Right kidney (tissue), 1 donor: ENCODE measurements around the gene ITGB5.
"Not testable (repeated sequence)": the region's sequence is repeated elsewhere in the genome, so short reads cannot be mapped to it uniquely, and the experiment has no call there.

Experiments
- DNase-seq: peaks from one replicate; pipeline ENCODE4 v3.0.0-alpha.2; 2016

Gene ITGB5

DNA sequence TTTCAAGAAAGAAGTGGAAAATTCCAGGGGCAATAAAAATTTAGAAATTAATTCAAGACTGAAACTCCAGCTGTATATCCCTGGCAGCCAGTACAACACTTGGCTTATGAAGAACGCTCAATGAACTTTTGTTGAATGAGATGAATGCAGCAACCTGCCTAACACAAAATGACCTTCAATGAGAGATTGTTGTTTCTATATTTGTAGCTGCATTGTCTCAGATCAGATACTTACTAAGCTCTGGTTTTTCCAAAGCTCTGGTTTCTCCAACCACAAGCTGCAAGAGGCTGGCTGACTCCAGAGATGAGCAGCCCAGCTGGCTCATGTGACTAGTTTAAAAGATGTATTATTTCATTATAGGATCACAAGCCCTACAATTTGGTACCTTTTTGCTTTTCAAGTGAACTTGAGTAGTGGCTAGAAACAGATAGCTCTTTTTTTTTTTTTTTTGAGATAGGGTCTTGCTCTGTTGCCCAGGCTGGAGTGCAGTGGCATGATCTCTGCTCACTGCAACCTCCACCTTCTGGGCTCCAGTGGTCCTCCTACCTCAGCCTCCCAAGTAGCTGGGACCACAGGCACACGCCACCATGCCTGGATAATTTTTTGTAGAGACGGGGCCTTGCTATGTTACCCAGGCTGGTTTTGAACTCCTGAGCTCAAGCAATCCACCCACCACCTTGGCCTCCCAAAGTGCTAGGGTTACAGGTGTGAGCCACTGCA, 99.5 kb downstream of the ITGB5 start:
- DNase-seq, result no peak

DNA sequence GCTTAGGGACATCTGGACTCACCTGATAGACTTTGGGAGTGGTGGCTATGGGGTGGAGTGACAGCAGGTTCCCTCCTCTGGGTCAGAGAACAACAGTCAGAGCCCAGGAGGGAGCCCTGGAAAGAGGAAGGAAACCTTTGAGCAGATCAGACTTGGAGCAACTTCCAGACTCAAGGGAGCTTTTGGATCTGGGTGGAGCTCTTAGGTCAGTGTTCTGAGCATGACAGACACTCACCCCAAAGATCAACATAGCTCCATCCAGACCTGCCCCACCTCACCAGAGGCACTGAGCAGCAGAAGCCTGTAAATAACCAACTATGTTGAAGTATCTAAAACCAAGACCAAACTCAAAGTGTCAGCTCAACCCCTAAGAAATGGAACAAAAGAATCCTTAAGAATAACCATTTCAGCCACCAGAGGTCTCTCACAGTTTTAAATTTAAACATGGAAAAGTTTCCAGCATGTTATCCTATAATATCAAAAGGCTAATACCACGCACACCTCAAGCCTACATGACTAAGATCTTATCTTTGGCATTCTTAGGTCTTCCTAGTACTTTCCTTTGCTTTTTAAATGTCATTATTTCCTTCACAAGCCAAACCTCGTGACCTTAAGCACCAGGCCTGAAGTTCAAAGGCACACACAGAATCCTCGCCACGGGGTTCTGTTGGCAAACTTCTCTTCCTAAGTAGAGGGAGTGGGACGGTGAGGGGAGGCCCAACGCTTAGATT, 100.5 kb downstream of the ITGB5 start:
- DNase-seq, result no peak

DNA sequence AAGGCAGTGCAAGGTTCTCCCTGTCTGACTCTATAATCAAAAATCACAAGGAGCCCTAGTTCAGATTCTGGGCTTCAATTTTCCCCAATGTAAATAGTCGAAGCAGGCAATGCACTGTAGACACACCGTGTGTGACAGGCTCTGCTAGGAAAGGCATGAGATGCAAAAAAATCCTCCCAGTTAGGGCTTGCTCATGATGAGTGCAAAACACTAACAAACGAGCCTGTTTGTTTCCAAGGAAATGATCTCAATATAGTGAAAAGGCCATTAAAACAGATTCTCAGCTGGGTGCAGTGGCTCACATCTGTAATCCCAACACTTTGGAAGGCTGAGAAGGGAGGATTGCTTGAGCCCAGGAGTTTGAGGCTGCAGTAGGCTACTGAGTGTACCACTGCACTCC, 101.2 kb downstream of the ITGB5 start:
- no peak for DNase-seq

DNA sequence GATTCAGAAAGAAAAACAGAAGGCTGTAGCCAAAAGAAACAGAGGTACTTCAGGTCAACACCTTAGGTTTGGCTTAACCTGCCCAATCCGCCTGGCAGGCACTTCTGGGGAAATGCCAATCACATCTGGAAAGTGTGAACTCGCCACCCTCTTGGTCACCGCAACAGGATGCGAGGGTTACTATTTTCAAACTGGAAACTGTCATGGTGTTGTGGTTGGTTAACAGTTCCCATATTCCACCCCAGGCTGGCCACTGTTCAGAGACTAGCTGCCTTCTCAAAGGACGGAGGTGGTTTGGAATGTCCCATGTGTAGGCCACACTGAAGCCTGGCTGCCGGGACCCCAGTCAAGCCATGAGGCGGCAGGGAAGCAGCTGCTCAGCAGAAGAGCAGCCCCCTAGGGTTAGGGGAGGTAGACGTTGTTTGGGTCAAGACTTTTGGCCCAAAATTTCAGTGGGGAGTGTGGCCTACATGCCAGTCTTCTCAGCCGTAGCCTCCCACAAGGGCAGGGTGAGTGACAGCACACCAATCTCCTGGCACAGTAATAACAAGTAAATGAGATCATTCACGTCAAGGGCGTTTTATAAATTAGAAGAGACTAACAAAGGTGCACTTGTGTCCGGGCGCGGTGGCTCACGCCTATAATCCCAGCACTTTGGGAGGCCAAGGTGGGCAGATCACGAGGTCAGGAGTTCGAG, 102.3 kb downstream of the ITGB5 start:
- DNase-seq, result no peak

DNA sequence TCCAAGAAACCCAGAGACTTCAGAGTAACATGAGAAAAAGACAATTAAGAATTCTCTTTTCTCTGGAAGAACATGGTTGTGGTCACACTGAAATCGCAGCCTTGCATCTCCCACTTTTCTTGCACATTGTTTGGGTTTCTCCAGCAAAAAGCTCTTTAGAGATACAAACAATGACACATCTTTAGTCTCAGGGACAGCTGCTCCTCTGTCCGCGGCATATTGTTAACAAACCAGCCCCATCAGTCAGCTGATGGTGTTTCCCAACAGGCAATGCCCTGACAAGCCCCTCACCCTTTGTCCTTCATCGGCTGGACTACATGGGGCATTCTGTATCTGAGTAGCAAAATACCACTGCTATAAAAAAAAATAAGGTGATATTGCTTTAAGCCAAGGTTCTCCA, 103.5 kb downstream of the ITGB5 start:
- no peak for DNase-seq

DNA sequence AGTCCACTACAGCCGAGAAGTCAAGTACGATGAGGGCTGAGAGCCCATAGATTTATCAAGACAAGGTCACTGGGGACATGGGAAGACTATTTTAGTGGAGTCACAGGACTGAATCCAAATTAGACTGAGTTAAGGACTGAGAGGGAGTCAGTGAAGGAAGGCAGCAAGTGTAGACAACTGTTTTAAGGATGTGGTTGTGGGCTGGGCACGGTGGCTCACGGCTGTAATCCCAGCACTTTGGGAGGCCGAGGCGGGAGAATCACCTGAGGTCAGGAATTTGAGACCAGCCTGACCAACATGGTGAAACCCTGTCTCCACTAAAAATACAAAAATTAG, 104.8 kb downstream of the ITGB5 start:
- not testable (repeated sequence) for DNase-seq

DNA sequence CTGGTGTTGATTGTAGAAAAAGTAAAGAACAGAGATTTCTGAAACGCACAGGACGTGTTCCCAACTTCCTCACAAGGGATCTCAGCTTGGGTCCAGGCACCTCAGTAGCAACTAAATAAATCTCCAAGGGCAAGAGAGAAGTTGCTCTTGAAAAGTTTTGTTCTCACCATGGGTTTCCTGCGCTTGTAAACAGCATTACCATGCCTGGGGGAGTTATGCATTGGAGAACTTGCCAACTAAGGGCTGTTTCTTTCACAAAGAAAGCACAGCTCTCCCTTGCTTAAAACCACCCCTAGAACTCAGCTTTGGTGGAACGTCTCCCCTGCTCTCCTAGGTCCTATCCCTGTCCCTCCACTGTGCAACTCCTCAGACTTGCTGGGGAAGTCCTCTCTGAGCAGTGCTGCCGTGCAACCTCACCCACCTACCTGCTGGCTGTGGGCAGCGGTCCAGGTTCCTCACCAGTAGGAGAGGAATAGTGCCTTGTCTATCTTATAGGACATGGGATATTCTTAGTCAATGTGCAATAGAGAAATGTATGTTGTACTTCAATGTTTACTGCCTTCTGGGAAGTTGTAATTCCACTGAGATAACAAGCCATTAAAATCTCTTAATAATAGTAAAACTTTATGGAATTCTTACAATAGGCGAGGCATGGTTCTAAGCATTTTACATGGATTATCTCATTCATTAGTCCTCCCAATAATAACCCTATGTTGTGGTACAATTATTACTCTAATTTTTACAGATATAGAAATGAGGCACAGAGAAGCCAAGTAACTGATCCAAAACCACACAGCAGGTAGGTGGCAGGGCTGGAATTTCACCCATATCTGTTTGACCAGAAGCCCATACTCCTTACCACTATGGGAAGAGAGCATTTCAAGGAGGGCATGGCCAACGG, 105.4 kb downstream of the ITGB5 start:
- DNase-seq, result no peak

DNA sequence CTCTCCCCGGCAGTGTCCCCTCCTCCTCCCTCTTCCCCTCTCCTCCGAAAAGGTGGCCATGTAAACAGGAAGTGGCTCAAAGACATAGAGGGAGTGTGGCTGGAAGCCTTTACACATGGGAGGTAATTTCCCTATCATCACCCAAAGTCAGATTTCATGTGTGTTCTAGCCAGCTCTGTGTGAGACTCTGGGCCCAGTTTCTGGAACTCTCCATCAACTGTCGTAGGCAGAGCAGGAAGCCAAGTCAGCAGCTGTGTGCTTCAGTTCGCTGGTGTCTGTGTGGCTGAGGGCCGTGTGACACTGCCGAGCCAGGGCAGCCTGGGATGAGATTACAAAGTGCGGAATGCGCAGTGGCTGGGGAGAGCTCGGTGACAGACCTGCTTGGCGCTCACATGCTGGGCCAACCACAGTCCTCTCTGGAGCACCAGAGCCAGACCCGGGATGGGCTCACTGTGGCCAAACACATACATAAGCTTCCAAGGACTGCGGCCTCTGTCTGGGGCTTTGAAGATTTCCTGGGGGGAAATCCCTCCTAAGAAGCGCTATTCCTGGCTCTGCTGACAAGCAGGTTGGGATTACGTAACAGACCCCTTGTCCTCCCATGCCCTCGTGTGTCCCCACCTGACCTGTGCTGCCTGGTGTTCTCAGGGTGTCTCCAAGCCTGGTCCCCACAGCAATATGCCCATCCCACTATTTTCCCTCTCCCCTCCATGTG, 106.2 kb downstream of the ITGB5 start:
- DNase-seq, result peak; percentile 58

DNA sequence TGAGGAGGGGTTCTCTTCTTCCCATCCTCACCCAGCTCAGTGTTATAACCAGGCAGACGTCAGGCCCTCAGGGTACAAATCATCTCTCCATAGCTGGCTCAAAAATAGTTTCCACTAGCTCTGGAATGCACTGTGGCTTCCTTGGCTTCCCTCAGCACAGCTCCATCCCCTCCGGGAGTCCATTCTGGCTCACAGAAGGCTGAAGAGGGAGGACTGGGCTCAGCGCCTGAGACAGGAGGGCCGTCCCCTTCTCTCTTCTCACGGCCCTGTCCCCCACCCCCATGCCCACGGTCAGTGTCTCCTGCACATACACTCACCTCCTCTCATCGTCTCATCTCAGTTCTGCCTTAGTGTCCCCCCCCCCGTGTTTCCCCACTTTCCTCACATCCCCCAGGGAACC, 106.8 kb downstream of the ITGB5 start:
- no peak for DNase-seq

DNA sequence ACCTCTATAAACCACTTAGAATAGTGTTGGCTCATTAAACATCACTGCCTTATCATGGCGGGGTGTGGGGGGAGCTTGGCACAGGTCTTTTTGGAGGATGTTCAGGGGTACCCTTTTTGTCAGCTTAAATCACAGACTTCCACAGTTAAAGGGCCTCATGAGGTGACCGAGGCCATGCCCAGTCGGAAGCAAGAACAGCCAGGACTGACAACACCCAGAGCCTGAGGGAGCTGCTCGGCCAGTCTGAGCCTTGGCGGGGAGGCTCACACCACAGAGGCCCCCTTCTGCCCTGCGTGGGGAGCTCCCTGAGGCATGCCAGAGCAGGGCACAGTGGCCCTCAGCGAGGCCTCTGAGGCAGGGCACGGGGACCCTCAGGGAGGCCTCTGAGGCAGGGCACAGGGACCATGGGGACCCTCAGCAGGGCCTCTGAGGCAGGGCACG, 107.4 kb downstream of the ITGB5 start:
- no peak for DNase-seq

DNA sequence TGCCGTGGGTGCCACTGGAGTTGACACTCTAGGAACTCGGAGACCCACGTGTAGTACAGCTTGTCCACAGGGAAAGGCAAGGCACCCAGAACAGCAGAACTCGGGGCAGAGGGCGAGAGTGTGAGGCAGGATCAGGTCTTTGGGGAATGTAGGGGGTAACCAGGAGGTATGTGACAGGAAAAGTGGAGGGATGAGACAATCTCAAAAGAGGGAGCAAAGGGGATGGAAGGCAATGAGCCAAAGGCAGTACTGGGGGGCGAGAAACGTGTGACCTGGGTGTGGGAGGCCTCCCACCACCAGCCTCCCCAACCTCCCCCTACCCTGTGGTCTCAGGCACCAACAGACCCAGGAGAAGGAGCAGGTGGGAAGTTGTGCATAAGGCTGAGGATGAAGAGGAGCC, 108.0 kb downstream of the ITGB5 start:
- no peak for DNase-seq

DNA sequence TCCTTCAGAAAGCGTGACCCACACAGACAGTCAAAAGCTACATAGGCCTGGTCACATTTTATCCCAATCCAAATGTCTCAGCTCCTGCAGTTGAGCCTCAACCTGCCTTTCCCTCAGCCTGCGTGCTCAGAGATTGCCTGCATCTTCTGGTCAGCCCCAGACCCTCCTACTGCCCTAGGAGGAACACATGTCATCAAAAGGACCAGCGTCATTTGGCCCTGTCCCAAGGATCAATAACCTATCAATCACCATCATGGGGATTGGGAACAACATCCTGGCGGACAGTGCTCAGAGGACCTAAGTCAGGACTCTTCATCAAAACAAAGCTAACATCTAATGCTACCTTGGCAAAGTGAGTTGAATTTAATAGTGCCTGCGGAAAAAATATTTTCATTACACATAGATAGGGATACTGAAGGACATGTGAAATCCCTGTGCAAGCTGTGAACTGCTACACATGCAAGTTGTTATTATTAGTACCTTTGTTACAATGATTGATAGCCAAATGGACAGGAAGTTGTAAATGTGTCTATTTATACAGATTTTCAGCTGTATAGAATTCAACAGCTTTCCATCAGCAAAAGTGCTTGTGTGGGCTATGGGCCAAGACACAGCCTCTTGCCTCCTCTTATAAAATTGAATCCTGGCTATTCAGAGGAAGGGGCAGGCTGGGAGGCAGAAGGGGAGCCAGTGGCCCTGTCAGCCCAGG, 109.2 kb downstream of the ITGB5 start:
- DNase-seq, result no peak

DNA sequence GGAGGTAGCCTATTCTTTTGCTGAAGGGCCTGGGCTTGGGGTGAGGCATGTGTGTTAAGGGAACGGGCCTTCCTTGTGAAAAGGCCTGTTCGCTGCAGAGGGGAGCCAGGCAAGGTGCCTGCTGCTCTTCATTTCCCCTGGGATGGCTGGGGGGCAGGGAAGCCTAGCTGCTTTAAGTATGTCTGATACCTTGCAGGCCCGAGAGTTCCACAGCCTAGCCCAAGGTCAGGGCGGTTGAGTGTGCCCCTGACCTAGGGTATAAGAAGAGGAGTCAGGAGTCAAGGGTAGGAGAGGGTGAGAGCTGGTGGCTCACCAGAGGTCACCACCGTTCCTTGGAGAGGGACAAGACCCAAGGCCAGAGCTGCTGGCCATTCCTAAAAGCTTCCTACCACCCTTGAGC, 110.3 kb downstream of the ITGB5 start:
- no peak for DNase-seq

DNA sequence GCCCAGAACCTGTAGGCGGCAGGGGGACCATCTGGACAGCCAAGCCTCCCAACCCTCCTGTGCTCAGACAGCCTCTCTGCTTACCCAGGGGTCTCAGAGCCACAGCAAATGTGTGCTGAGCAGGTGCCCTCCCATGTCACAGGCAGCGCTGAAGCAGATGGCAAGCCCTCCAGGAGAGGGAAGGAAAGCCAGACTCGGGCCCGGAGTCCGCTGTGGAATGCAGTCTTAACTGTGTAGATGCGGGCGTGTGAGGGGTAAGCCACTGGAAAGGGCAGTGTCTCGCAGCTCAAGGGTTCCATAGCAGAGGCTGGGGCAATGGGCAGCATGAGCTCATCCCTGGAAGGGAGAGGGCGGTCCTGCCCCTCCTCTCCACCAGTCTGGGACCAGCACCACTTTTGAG, 111.3 kb downstream of the ITGB5 start:
- DNase-seq, result no peak

DNA sequence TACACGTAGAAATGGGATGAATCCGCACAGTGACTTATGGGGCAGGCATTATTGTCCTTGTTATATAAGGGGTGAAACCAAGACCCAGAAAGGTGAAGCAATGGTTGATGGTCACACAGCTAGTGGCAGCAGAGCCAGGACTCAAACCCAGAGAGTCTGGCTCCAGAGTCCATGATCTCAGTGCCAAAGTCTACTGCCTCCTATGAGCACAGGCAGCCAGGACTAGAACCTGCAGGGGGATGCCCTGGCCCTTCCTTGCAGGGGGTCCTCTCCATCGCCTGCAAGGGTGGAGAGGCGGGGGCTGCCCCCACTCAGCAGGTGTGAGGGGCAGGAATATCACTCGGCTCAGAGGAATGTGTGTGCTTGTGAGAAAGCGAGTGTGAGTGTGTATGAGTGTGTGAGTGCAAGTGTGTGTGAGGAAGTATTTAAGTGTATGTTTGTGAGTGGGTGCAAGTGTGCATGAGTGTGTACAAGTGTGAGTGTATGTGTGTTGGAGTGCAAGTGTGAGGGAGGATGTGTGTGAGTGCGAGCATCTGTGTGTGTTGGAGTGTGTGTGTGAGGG, 112.2 kb downstream of the ITGB5 start:
- no peak for DNase-seq

DNA sequence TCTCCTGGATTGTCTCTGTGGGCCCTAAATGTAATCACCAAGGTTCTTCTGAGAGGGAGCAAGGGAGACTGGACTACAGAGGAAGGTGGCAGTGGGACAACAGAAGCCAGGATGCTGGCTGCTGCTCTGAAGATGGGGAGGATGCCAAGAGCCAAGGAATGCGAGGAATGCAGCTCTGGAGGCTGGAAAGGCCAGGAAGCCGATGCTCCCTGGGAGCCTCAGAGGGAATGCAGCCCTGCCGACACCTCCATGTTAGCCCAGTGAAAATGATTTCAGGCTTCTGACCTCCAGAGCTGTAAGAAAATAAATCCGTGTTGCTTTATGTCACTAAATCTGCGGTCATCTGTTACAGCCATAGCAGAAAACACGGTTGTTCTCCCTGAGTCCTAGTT, 112.8 kb downstream of the ITGB5 start:
- no peak for DNase-seq

DNA sequence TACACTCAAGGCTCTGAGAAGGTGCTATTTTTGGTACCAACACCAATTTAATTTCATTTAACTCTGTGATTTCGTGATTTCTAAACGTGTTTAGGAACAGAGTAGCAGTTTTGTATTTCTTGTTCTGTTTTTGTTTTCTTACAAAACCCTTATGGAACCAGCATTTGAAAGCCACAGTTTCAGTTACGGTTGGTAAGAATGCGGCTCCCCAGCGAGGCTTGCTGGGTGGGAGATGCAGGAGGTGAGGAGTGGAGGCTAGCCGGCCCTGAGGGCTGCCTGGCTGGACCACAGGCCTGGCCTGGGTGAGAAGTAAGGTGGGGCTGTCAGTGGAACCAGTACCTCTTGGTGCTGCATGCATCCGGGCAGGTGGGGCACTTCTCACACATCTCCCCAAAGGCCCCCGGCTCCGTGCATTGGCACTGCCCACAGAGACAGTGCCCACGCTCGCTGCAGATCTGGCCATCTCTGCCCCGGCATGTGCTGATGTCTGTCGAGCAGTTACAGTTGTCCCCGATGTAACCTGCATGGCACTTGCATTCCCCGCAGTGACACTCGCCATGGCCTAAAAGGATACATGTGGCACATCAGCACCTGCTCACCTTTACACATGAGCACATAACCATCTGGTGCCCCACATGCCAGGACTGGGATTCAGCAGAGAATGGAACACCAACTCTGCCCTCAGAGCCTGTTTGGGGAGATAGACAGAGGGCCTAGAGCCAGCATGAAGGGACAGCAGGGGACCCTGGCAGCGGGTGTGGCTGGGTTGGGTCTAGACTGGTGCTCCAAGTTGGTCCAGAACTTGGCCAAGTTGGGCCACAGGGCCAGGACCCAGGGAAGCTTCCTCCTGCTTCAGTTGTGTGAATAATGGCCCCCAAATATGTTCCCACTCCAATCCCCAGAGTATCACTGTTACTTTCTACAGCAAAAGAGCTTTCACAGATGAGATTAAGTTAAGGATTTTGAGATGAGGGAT, 113.5 kb downstream of the ITGB5 start:
- no peak for DNase-seq

DNA sequence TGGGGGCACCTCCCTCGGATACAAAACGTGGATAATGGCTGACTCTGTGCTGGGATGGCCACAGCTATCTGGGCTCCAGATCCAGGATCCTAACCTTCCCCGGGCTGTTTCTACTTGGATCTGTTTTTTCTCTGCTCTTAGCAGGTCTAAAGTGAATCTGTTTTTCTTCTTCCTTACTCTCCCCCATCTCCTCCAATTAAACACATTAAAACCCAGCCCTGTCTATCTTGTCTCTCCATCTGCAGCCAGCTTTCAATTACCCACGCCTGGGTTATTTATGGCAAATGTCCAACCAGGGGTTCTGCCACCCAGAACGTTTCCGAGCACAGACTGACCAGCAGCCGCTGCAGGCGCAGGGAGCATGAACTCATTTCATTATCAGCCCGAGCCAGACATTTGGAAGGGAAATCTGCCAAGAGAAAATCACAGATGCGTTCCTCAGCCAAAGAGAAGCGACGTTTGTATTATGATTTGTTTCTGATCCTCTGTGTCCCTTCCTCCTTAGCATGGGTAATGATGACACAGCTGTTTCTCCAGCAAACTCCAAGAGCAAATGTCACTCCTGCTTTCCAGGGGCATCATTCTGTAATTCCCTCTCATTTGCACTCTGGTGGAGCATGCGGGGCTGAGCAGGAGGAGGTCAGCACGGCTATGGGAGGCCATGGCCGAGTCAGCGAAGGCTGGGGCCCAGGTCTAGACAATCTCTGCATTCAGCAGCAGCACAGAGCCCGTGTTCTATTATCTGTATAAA, 114.9 kb downstream of the ITGB5 start:
- peak; percentile 57 for DNase-seq

DNA sequence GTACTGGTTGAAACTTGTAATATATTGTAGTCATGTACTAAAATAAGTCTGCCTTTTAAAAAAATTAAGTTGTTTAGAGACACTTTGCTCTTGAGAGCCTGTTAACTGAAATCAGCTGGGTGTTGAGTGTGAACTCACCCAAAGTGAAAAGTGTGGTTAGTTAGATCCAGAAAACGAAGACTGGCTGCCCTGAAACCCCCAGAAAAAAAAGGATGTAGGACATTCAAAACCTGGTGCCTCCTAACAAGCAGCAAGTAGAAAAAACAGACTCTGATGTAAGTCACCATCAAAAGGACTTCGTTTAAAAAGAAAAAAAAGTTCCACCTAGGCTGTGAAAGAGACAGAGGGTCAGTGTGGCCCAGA, 116.1 kb downstream of the ITGB5 start:
- DNase-seq, result no peak
